ENCODE data around the gene MYLK4. TPM values are rescaled to one million over a fixed set of nuclear protein-coding genes. Genes with fewer than 3 reads are reported as not detected.

MYLK4 gene
- total and polyA plus RNA-seq, 2 of the 13 experiments (the other 11 are each of a cell fraction or from before 2014, with no cell fraction given): 0.26 to 0.29 TPM

- TF ChIP-seq HNF1A (IDR thresholded peaks at IDR 0.05; ENCODE audit: low read depth) (no peak), HNF1A (CRISPR knock-in tag; IDR thresholded peaks at IDR 0.05; ENCODE audit: borderline replicate concordance) (no peak), GZF1 (CRISPR knock-in tag; IDR thresholded peaks at IDR 0.05) (no peak), CEBPG (CRISPR knock-in tag; IDR thresholded peaks at IDR 0.05) (no peak), TCF12 (IDR thresholded peaks at IDR 0.05) (no peak), TCF12 (CRISPR knock-in tag; IDR thresholded peaks at IDR 0.05) (no peak), ATF5 (CRISPR knock-in tag; IDR thresholded peaks at IDR 0.05; ENCODE audit: low read depth) (no peak), NFKBIZ (CRISPR knock-in tag; IDR thresholded peaks at IDR 0.05) (no peak), ZNF513 (CRISPR knock-in tag; conservative IDR thresholded peaks at IDR 0.05) (no peak), ZNF782 (CRISPR knock-in tag; IDR thresholded peaks at IDR 0.05; ENCODE audit: borderline replicate concordance) (peak; percentile 48; the same call in 1 of the 2 replicates), SMARCC2 (IDR thresholded peaks at IDR 0.05) (no peak), HNRNPH1 (optimal IDR thresholded peaks at IDR 0.05; ENCODE audit: low read depth, low read length) (no peak), ZNF564 (CRISPR knock-in tag; IDR thresholded peaks at IDR 0.05) (no peak), ZSCAN29 (CRISPR knock-in tag; conservative IDR thresholded peaks at IDR 0.05) (peak; percentile 93), AFF4 (CRISPR knock-in tag; IDR thresholded peaks at IDR 0.05) (no peak), HOXA9 (CRISPR knock-in tag; IDR thresholded peaks at IDR 0.05; ENCODE audit: borderline replicate concordance) (no peak), TFE3 (CRISPR knock-in tag; IDR thresholded peaks at IDR 0.05) (no peak)
Measured at GRCh38 chr6:2634139-2634964, 116.4 kb downstream of the MYLK4 start (continued).

Measured in HepG2 (cell line).